PFSK-1 (cell line): ENCODE measurements around the gene MANSC4.

Experiments
- FOXP2 ChIP-seq: optimal IDR thresholded peaks from 2 replicates; pipeline ENCODE3; 2011; ENCODE audit warnings: borderline replicate concordance, control low read depth, inconsistent platforms; ENCODE audit not compliant: insufficient read depth; ENCODE audit errors: extremely low read length, extremely low read depth
- POLR2AphosphoS5 ChIP-seq: IDR thresholded peaks from 2 replicates; pipeline ENCODE4 v1.6.1; 2012; ENCODE audit warnings: low read depth, mild to moderate bottlenecking, control low read depth, low read length, moderate library complexity
- SIN3A ChIP-seq: IDR thresholded peaks from 2 replicates; pipeline ENCODE4 v1.6.1; 2012; ENCODE audit warnings: mild to moderate bottlenecking, low read length, moderate library complexity, borderline replicate concordance; ENCODE audit not compliant: insufficient read depth
- TAF1 ChIP-seq: IDR thresholded peaks from 2 replicates; pipeline ENCODE4 v1.6.1; 2012; ENCODE audit warnings: low read length, control low read depth, borderline replicate concordance; ENCODE audit not compliant: insufficient read depth
- TF ChIP-seq, protein P1 (sequence below), 2 experiments: IDR thresholded peaks; 2 replicates each; pipeline versions ENCODE4 v1.6.1 to v1.8.0; 2011 to 2012; ENCODE audit warnings: low read depth in 2 of 2, low read length in 2 of 2, control low read depth in 1 of 2, inconsistent platforms in 1 of 2, mild to moderate bottlenecking in 1 of 2, moderate library complexity in 1 of 2; ENCODE audit not compliant: insufficient read depth in 1 of 2

The MANSC4 gene

DNA sequence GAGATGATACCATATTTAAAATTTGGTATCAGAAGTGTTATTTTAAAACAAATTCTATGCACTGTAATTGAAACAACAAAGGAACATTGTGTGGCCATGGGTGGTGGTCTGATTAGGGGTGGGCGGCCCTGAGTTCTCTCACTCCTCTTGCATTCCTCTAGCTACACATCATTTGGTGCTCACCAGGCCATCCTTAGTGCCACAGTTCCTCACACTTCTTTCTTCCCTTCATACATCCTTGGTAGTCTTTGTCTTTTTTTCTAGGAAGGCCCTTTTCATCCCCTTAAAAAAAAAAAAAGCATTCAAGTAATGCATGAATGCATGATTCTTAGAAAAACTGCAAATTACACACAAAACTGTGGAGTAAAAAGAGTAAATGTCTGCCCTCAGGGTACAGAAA is 2.4 kb upstream of the MANSC4 start:
- TF ChIP-seq, protein P1, sequence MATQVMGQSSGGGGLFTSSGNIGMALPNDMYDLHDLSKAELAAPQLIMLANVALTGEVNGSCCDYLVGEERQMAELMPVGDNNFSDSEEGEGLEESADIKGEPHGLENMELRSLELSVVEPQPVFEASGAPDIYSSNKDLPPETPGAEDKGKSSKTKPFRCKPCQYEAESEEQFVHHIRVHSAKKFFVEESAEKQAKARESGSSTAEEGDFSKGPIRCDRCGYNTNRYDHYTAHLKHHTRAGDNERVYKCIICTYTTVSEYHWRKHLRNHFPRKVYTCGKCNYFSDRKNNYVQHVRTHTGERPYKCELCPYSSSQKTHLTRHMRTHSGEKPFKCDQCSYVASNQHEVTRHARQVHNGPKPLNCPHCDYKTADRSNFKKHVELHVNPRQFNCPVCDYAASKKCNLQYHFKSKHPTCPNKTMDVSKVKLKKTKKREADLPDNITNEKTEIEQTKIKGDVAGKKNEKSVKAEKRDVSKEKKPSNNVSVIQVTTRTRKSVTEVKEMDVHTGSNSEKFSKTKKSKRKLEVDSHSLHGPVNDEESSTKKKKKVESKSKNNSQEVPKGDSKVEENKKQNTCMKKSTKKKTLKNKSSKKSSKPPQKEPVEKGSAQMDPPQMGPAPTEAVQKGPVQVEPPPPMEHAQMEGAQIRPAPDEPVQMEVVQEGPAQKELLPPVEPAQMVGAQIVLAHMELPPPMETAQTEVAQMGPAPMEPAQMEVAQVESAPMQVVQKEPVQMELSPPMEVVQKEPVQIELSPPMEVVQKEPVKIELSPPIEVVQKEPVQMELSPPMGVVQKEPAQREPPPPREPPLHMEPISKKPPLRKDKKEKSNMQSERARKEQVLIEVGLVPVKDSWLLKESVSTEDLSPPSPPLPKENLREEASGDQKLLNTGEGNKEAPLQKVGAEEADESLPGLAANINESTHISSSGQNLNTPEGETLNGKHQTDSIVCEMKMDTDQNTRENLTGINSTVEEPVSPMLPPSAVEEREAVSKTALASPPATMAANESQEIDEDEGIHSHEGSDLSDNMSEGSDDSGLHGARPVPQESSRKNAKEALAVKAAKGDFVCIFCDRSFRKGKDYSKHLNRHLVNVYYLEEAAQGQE (IDR thresholded peaks at IDR 0.05; ENCODE audit: insufficient read depth in 1 of 2, low read depth in 2 of 2, low read length in 2 of 2) = no peak
- TF ChIP-seq SIN3A (no peak), POLR2AphosphoS5 (no peak), TAF1 (no peak), FOXP2 (no peak)

DNA sequence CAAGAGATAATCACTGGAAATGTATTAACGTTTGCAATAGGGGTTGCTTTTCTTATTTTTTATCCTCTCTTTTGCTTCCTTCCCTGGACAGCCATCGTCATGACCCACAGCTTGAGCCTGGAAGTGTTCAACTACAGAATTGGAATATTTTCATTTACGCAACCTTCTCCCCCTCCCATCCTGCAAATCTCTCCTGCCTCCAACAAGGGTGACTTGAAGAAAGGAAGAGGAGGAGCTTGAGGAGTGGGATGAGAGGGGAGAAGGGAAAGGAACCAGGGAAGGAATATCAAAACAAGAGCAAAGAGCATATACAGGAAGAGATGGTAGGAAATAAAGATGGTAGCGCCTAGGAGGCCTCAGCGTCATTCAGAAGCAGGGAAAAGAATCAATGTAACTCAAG is 1.6 kb upstream of the MANSC4 start:
- TF ChIP-seq TAF1 (no peak), SIN3A (no peak), FOXP2 (no peak), POLR2AphosphoS5 (no peak)
- TF ChIP-seq, protein P1 (IDR thresholded peaks at IDR 0.05; ENCODE audit: insufficient read depth in 1 of 2, low read depth in 2 of 2, low read length in 2 of 2) = no peak

DNA sequence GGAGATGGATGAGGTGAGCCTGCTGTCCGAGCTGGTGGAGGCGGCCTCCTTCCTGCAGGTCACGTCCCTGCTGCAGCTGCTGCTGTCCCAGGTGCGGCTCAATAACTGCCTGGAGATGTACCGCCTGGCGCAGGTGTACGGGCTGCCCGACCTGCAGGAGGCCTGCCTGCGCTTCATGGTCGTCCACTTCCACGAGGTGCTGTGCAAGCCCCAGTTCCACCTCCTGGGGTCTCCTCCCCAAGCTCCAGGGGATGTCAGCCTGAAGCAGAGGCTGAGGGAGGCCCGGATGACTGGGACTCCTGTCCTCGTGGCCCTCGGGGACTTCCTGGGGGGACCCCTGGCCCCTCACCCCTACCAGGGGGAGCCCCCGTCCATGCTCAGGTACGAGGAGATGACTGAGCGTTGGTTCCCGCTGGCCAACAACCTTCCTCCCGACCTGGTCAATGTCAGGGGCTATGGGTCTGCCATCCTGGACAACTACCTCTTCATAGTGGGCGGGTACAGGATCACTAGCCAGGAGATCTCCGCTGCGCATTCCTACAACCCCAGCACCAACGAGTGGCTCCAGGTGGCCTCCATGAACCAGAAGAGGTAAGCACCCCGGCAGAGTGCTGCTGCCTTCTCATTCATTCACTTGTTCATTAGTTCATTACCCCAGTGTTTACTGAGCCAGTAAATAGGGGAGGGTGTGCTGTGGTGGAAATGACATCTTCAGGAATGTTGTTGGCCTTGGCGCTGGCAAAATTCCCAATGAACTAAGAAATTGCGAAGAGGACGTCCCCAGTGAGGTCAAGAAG is 774 bp upstream of the MANSC4 start:
- TF ChIP-seq FOXP2 (no peak), TAF1 (no peak), POLR2AphosphoS5 (no peak), SIN3A (no peak)
- TF ChIP-seq, protein P1 (IDR thresholded peaks at IDR 0.05; ENCODE audit: insufficient read depth in 1 of 2, low read depth in 2 of 2, low read length in 2 of 2) = no peak

DNA sequence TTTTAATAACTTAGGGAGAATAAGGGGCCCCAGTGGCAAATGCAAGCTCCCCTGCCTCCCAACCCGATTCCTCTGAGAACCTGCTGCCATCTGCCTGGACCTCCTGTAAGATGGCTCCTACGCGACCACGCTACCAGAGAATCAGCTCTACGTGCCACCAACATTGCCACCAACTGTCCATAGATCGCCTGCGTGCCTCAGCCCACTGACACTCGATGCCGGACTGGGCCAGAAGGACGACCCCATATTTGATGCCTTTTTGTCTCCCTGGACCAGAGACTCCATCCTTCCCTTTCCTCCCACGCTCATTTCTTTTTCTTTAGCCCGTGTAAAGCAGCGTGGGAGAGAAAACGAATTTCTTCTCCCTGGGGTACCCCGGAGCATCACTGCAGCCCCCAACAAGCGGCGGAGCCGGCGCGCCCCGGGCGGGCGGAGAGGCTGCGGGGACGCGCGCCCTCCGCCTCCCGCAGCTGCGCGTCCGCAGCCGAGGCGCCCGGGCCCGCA is 568 bp downstream of the MANSC4 start:
- TF ChIP-seq TAF1 (no peak), POLR2AphosphoS5 (no peak), SIN3A (no peak), FOXP2 (no peak)
- TF ChIP-seq, protein P1 (IDR thresholded peaks at IDR 0.05; ENCODE audit: insufficient read depth in 1 of 2, low read depth in 2 of 2, low read length in 2 of 2) = no peak
